AG10803 (cell line): ENCODE results near the gene PUSL1.

ENCODE experiments used
- DNase-seq: peaks from one replicate; pipeline ENCODE4 v3.0.0; 2010; ENCODE audit warnings: low read depth
- H3K4me3 ChIP-seq: 2 replicates; pipeline ENCODE4 v1.5.1; 2011; ENCODE audit warnings: mild to moderate bottlenecking, low read length, control low read depth
- CTCF ChIP-seq: conservative IDR thresholded peaks from 2 replicates; pipeline ENCODE4 v1.5.1; 2011; ENCODE audit warnings: mild to moderate bottlenecking, low read length, control low read depth, inconsistent platforms

The PUSL1 gene

GRCh38 chr1:1352786-1353388 is 44.5 kb downstream of the PUSL1 start:
- peak overlapping the region; percentile 31 for H3K4me3 ChIP-seq
- TF ChIP-seq CTCF, result no peak
- DNase-seq, result no peak

DNA sequence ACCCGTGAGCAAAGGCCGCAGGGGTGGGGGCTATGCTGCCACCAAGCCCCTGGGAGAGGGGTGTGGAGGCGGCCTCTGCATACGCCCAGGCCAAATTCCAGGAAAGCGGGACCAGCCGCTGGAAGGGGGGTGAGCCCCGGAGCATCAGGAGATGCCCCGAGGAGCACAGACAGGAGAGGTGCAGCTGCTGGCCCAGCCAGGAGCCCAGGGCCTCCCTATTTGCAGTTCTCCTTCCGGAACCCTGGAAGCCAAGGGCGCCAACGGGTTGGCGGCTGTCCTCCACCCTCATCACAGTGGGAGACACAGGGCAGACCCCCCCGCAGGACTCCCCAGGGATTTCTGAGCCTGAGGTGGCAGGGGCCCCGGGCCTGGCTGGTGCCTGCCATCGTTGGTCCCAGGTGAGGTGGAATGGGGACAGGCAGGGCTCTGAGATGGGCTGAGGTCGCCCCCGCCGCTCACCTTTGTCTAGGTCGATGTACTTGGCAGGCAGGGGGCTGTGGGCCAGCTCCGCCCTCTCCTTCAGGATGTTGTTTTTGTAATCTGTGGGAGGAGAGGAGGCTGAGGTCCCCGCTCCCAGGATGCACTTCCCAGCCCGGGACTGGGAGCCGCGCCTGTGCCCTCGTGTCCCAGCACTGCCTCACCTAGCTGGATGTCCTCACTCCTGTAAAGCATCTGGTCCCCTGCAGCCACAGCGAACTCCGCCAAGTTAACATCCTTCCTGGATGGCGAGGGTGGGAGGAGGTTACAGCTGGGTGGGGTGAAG is 45.2 kb downstream of the PUSL1 start:
- DNase-seq, result no peak
- no peak for TF ChIP-seq CTCF
- H3K4me3 ChIP-seq, result peak overlapping the region; percentile 24; the same call in 1 of the 2 replicates

DNA sequence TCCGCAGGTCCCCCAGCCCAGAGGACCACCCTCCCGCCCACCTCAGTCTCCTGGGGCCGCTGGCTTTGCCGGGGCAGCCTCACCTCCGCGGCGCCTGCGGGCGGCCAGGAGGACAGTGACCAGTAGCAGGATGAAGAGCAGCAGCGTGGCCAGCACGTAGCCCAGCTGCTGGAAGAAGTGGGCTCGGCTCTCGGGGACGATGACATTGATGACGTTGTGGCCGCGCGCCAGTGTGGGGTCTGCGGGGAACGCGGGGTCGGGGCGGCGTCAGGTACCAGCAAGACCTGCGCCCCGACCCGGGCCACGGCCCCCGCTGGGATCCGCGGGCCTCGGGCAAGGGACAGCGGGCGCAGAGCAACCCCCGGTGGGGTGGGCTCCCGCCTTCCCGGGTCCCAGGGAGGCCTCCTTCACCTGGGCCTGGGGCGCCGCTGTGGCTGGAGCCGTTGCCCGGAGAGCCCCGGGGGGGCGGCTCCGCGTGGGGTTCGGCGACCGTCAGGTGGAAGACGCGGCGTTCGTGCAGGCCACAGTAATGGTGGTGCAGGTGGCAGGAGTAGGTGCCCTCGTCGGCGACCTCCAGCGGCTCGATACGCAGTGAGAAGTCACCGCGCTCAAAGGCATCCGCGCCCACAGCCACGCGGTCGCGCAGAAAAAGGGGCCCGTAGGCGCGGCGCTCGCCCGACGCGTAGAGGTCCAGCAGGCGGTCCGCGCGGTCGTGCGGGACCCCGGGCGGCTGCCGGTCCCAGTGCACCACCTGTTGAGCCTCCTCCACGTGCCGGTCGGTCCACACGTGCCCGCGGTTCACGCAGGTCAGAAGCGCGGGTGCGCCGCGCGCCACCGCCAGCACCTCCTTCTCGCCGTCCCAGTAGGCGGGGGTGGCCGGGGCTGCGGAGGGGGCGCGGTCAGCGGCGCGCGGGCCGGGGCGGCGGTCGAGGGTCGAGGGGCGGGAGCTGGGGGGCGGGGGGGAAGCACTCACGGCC is 46.2 kb downstream of the PUSL1 start:
- no peak for TF ChIP-seq CTCF
- peak overlapping the region; percentile 93 for H3K4me3 ChIP-seq
- DNase-seq, result no peak

- peak overlapping the region; percentile 93 for H3K4me3 ChIP-seq
- TF ChIP-seq CTCF, result no peak
- no peak for DNase-seq
These were observed 47.0 kb downstream of the PUSL1 start for GRCh38 chr1:1355416-1355815.

DNA sequence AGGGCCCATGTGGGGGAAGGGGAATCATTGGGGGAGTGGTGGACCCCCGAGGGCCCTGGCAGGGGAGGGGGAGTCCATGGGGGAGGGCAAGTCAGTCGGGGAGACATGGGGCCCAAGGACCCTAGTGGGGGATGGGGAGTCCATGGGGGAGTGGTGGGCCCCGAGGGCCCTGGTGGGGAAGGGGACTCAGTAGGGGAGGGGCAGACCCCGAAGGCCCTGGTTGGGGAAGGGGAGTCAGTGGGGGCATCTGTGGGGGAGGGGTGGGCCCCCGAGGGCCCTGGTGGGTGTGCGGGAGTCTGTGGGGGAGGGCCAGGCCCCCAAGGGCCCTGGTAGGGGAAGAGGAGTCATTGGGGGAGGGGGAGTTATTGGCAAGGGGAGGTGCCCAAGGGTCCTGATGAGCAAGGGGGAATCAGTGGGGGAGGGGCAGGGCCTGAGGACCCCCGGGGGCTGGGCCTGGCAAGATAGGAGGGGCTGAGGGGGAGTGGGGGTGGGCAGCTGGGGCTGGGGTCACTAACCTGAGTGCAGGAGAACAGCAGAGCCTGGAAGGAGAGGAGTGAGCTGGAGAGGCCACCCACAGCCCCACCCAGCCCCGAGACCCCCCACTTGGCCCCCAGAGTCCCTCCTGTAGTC is 47.9 kb downstream of the PUSL1 start:
- H3K4me3 ChIP-seq, result peak overlapping the region; percentile 93
- no peak for TF ChIP-seq CTCF
- DNase-seq, result no peak

DNA sequence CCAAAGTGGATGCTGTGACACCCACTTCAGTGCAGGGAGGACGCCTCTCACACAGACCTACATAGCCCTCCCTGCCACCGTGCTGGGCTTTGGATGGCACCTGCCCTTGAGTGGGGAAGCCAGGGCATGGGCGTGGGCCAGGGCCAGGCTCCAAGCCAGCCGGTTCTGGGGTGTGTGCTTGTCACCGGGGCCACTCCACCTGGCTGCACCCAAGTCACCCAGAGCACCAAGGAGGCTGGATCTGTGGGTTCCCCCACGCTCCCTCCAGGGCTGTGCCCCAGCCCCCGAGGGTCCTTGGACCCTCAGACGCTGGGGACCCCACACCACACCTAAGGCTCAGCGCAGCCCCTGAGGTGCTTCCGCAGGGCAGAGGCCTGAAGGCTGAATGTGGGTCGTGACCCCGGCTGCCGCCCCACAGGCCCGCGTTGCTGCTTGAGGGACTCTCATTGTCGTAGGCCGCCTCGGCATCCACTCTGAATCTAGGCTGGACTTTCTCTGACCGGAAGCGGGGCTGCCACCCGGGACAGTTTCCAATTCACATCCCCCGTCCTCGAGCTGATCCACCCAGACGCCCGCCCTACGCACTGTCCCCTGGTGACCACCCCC is 48.5 kb downstream of the PUSL1 start:
- no peak for TF ChIP-seq CTCF
- no peak for DNase-seq

More for the DNA sequence above, 48.5 kb downstream of the PUSL1 start:
- H3K4me3 ChIP-seq, result peak overlapping the region; percentile 93
